ENCODE data around the gene RAMACL.

- no peak for TF ChIP-seq CTCF (IDR thresholded peaks at IDR 0.05)
- TF ChIP-seq POLR2A (IDR thresholded peaks at IDR 0.05) = no peak
Observed at GRCh38 chr6:166608774-166609173, 22.3 kb upstream of the RAMACL start.

Data from tibial nerve (tissue), 3 donors.